Measurements from ENCODE around the gene MAB21L4.

MAB21L4 gene

GRCh38 chr2:240895656-240896388 lies at the start of gene MAB21L4:
Gene MAB21L4, minus strand, starts transcription at chr2:240896156. Its CDS starts 159 bp downstream, at chr2:240895997.
- DNase-seq: no peak

- DNase-seq: no peak
Measured at GRCh38 chr2:240936106-240936505, 40.1 kb upstream of the MAB21L4 start.

DNA sequence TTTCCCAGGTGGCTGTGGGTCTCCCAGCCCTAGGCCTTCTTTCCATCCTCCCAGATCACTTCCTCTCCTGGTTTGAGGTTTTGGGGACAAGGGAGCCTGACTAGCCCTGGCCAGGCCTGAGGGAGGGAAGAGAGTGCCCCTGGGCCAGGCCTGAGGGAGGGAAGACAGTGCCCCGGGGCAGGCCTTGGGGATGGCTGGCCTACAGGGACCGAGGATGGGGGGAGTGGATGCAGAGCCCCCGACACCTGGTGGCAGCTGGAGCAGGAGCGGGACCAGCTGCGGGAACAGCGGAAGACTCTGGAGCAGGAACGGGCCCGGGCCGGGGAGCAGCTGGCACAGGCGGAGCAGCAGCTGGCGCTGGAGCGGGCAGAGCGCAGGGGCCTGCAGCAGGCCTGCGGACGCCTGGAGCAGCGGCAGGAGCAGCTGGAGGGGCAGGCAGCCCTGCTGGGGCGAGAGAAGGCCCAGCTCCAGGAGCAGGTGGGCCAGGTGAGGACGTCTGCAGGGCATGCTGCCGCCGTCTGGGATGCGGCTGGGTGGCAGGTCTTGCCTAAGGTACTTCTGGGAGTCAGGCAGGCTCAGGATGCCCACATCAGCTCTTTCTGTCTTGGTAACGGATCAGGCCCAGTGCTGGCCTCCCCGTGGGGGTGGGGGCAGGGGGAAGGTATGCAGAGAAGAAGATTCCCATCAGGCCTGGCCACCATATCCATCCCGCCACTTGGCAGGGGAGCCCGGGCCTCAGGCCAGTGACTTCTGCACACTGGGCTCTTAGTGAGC lies 39.3 kb upstream of the MAB21L4 start:
- no peak for DNase-seq

DNA sequence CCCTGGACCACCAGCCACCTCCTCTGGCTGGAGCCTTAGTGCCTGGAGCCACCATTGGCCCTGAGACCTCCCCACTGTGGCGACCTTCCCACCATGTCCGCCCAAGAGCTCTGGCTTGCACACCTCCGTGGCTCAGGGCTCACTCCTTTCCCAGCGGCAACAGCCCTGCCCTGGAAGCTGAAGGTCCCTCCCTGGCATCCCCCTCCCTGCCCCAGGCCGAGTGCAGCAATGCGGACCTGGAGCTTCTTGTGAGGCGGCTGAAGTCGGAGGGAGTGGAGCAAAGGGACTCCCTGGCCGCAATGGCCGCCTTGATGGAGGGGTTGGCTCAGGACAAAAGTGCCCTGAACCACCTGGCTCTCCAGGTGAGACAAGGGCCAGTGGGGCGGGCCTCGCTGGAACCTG lies 38.7 kb upstream of the MAB21L4 start:
- DNase-seq: no peak

GRCh38 chr2:240933966-240934700 lies 38.2 kb upstream of the MAB21L4 start:
- DNase-seq: no peak

GRCh38 chr2:240933048-240933965 lies 37.4 kb upstream of the MAB21L4 start:
- no peak for DNase-seq

DNA sequence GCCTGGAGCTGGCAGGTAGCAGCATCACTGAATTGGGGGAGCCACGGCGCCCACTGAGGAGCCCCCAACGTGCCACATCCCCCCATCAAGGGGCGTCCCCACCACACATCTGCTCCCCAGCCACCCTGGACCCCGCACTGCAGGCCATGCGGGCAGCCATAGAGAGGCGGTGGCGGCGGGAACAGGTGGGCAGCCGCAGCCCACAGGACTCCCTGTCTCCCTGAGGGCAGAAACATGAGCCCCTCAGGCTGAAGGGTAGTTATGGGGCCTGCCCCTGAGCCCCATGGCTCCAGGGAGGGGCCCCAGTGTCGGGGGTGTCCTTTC lies 36.7 kb upstream of the MAB21L4 start:
- DNase-seq: no peak

- DNase-seq: no peak
Measured at GRCh38 chr2:240932001-240932723, 36.2 kb upstream of the MAB21L4 start.

GRCh38 chr2:240931319-240931949 lies 35.5 kb upstream of the MAB21L4 start:
- DNase-seq: no peak

DNA sequence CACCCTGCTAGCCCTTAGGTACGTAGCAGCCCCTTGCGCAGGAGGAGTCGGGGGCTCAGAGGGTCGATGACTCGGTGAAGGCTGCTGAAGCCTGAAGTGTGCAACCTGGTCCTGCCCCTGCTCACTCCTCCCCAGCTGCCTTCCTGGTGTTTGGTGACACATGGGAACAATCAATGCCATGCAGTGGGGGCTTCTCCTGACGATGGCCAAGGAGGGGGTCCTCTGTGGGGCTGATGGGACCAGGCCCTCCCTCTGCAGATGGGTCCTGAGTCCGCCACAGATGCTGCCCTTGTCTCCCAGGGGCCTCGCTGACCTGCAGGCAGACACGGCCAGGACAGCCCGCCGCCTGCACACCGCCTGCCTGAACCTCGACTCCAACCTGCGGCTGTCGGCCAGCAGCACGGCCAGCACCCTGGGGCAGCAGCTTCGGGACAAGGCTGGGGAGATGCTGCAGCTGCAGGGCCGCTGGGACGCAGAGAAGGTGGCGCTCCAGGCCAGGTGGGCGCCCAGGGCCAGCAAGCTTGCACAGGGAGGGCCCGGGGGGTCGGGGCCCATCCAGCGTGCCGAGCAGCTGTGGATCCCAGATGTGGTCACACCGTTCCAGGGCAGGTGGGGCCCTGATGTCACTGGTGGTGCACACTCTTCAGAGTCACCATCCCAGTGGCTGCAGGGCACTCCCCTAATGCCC lies 34.8 kb upstream of the MAB21L4 start:
- no peak for DNase-seq

DNA sequence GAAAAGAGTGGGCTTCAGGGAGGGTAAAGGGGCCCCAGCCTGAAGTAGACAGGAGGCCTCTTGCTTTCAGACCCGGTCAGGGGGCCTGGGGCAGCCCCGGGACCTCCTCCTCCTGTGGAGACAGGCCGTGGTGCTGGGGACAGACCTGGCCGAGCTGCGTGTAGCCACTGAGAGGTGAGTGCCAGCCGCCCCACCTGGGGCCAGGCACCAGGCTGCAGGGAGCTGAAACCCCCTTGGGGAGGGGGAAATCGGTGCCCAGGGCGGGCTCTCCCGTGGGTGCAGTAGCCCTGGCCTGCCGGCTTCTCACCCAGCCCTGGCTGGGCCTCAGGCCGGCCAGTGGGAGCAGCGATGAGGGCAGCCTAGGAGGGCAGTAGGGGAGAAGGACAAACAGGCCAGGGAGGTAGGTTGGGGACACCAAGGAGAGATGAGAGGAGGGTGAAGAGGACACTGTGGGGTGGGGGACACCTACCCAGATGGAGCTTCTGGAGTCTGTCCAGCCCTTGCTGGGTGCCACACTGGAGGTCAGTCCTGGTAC lies 34.2 kb upstream of the MAB21L4 start:
- DNase-seq: no peak

DNA sequence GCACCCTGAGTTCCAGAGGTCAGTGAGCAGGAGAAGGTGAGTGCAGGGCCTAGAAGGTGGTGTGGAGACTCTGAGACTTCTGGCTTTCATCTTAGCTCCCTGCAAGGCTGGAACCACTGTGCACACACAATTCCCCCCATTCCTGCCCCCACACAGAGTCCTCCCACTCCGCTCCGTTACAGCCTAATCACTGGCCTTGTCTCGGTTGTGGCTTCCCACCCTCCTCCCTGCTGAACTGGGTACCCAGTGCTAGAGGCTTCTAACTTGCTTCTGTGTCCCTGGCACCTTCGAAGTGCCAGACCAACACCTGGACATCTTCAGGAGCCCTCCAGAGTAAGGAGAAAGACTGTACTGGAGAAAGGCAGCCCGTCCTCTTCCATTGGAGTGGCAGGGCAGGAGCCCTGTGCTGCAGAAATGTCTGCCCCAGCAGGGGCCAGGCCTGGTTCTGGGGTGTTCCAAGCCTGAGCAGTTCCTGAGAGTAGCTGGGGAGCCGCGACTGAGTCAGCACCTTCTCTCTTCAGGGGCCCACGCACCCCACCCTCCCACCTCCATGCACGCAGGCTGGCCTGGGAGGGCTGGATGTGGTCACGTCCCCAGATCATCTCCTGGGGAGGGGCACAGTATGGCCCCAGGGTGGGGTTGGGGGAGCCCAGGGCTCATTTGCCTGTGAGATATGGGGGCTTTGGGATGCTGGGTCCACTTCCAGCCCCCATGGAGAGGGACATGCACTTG lies 33.6 kb upstream of the MAB21L4 start:
- no peak for DNase-seq

DNA sequence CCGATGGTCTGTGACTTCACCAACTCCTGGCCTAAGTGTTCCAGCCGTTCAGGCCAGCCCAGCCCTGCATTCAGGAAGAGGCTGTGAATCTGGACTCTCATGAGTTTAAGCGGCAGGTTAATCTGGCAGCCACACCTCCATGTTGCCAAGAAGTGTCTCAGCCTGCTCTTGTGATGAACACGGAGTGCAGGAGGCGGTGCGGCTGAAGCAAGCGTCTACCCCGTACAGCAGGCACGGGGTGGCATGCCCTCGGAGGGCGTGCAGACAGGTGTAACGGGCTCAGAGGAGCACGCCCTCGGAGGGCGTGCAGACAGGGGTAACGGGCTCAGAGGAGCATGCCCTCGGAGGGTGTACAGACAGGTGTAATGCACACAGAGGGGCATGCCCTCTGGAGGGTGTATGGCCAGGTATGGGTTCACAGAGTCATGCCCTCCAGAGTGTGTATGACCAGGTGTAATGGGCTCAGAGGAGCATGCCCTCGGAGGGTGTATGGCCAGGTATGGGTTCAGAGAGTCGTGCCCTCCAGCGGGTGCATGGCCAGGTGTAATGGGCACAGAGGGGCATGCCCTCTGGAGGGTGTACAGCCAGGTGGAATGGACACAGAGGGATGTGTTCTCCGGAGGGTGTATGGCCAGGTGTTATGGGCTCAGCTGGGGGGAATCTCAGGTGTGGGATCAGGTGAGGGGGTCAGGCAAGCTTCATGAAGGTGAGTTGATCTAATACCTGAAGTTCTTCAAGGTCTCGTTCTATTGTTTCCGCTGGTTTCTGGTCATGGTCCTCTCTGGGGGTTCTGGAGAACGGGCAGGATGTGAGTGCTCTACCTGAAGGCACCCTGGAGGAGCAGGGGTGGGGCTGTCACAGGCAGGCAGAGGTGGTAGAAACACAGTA lies 32.8 kb upstream of the MAB21L4 start:
- DNase-seq: no peak

GRCh38 chr2:240927390-240927781 lies 31.4 kb upstream of the MAB21L4 start:
- no peak for DNase-seq

- no peak for DNase-seq
Measured at GRCh38 chr2:240926516-240927389, 30.8 kb upstream of the MAB21L4 start.

DNA sequence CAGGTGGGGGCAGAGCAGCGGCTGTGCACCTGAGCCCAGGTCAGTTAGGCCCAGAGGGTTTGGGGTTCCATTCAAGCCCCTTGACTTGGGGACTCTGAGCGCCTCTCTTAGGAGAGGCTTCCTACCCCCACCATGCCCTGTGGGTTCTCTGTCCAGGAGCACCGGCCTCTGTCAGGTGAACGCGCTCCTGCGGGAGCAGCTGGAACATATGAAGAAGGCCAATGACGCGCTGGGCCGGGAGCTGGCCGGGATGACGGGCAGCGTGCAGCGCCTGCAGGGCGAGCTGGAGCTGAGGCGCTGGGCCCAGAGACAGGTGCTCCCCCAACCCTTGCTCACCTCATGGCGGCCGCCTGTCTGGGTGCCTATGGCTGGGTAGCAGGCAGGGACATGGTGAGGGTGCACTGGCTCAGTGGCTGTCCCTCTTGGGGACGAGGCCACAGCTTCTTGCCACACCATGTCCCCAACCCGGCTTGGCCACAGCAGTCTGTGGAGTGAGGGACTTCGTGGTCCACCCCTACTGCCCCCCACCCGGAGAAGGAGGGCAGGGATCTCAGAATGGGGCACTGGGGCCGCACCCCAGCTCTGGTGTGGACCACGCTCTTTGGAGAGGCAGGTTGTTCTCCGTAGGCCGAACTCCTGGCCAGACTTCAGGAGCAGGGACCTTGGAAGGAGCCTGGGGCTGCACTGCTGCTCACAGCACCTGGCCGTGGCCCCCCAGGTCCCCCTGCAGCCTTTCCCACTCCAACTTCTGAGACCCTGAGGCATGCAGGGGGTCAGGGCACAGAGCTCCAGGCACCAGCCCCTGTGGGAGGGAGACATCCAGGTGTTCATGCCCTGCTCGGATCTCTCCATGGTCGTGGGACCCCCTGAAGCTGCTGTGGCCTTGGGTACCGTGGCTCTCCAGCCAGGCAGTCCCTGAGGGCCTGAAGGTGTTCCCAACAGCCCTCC lies 29.9 kb upstream of the MAB21L4 start:
- DNase-seq: no peak

- DNase-seq: no peak
Measured at GRCh38 chr2:240925191-240925567, 29.2 kb upstream of the MAB21L4 start.
